ENCODE results near the gene VIP. TPM values are rescaled to one million over a fixed set of nuclear protein-coding genes. Genes with fewer than 3 reads are reported as not detected.

VIP gene
- 1.1 and 1.2 TPM in 2 replicates for total RNA-seq

DNA sequence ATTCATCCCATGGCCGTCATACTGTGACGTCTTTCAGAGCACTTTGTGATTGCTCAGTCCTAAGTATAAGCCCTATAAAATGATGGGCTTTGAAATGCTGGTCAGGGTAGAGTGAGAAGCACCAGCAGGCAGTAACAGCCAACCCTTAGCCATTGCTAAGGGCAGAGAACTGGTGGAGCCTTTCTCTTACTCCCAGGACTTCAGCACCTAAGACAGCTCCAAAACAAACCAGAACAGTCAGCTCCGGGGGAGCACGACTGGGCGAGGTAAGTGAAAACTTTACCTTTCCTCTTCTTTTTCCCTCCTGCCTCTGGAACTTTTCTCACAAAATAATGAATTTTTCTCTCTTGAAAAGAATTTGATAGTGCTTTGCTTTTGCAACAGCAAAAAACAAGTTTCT is at the start of gene VIP:
TSS of gene VIP (plus strand) at position 104 of the 400 bp plus-strand sequence. CDS start 1,381 bp downstream, outside the sequence.

Other genes with a start within 250 kb of the VIP start
- 55.1 and 101 TPM in 2 replicates for gene SYNE1, start 113.4 kb upstream of the VIP start, total RNA-seq
- gene MYCT1, start 52.9 kb upstream of the VIP start, total RNA-seq = 104 and 116 TPM in 2 replicates
- 6.9 and 11.8 TPM in 2 replicates for gene FBXO5, start 232.2 kb downstream of the VIP start, total RNA-seq

Measured in endothelial cell of coronary artery (primary cell).